Kidney epithelial cell (primary cell): ENCODE results near the gene NDUFS8. TPM values are rescaled to one million over a fixed set of nuclear protein-coding genes. Genes with fewer than 3 reads are reported as not detected.

Source experiments
- DNase-seq: peaks from one replicate; pipeline ENCODE4 v3.0.0-alpha.2; 2010; ENCODE audit warnings: low read depth
- H3K27me3 ChIP-seq: 2 replicates; pipeline ENCODE4 v1.6.0; 2011; ENCODE audit warnings: low read length; ENCODE audit not compliant: control insufficient read depth, insufficient read depth
- H3K36me3 ChIP-seq: 2 replicates; pipeline ENCODE4 v1.5.1; 2011; ENCODE audit warnings: low read length; ENCODE audit not compliant: control insufficient read depth, insufficient read depth
- H3K4me3 ChIP-seq: 2 replicates; pipeline ENCODE4 v1.5.1; 2011; ENCODE audit warnings: low read depth, mild to moderate bottlenecking, control low read depth, low read length
- CTCF ChIP-seq: IDR thresholded peaks from 2 replicates; pipeline ENCODE4 v1.5.1; 2011; ENCODE audit warnings: mild to moderate bottlenecking, moderate library complexity, low read length, control low read depth, inconsistent platforms; ENCODE audit not compliant: insufficient read depth, poor library complexity, severe bottlenecking
- total RNA-seq: library from RNA; depleted of rRNA; stranded (reverse); fragments of >200 nt; gene quantifications from 2 replicates; pipeline ENCODE4 v1.2.3, GENCODE V29; 2015

The NDUFS8 gene
- total RNA-seq, 1 donor from 2014 or later = 246 TPM

- peaks cover 3% of the 10 kb centered on the region for H3K36me3 ChIP-seq
- DNase-seq = no peak
- H3K27me3 ChIP-seq = no peaks in the 10 kb centered on the region
- TF ChIP-seq CTCF = no peak
- no peak overlapping the region for H3K4me3 ChIP-seq
These were observed 17.2 kb downstream of the NDUFS8 start for GRCh38 chr11:68047437-68048290.

DNA sequence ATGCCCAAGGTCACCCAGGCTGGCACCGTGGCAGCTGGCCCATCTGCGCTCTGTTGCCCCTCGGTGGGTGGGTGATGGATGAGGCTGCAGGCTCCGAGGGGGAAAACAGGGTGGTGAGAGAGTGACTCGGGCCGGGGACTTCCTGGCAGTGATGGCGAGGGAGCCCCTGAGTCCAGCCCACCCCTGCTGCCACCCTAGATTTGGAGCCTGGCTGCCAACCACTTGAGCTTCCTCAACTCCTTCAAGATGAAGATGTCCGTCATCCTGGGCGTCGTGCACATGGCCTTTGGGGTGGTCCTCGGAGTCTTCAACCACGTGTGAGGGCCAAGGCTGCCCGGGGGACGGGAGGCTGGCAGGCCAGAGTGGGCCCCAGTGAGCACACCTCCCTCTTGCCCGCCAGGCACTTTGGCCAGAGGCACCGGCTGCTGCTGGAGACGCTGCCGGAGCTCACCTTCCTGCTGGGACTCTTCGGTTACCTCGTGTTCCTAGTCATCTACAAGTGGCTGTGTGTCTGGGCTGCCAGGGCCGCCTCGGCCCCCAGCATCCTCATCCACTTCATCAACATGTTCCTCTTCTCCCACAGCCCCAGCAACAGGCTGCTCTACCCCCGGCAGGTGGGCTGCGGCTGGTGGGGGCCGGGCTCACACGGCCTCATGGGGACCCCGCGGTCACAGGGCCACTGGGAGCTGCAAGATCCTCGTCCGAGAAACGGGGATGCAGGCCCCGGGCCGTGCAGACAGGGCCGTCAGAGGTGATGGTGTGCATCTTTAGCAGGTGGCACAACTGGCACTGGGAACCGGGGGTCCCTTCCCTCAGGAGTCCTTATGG, 18.4 kb downstream of the NDUFS8 start:
- Histone ChIP-seq H3K4me3 (no peak overlapping the region), H3K27me3 (no peaks in the 10 kb centered on the region), H3K36me3 (peaks cover 3% of the 10 kb centered on the region)
- no peak for DNase-seq
- no peak for TF ChIP-seq CTCF

DNA sequence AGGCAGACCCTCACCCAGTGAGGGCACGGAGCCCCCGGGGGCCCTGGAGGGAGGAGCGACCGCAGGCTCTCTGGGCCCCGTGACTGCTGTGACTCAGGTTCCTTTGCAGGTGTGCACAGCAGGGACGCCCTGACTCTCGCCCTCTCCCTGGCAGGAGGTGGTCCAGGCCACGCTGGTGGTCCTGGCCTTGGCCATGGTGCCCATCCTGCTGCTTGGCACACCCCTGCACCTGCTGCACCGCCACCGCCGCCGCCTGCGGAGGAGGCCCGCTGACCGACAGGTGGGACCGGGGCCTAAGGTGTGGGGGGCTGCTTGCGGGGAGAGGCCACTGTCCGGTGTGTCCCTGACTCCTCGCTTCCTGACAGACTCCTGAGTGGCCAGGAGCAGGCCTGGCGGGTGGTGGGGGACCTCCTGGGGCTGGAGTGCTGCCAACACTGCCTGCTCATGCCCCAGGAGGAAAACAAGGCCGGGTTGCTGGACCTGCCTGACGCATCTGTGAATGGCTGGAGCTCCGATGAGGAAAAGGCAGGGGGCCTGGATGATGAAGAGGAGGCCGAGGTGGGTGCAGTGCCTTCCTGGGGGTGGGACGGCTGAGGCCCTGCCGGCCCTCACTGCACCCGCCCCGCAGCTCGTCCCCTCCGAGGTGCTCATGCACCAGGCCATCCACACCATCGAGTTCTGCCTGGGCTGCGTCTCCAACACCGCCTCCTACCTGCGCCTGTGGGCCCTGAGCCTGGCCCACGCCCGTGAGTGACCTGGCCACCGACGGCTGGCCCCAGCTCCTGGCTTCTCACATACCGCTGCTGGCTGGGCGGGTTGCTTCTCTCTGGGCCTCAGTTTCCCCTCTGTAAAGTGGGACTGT, 19.3 kb downstream of the NDUFS8 start:
- TF ChIP-seq CTCF = no peak
- Histone ChIP-seq H3K27me3 (no peaks in the 10 kb centered on the region), H3K4me3 (no peak overlapping the region), H3K36me3 (peaks cover 3% of the 10 kb centered on the region)
- DNase-seq = no peak

DNA sequence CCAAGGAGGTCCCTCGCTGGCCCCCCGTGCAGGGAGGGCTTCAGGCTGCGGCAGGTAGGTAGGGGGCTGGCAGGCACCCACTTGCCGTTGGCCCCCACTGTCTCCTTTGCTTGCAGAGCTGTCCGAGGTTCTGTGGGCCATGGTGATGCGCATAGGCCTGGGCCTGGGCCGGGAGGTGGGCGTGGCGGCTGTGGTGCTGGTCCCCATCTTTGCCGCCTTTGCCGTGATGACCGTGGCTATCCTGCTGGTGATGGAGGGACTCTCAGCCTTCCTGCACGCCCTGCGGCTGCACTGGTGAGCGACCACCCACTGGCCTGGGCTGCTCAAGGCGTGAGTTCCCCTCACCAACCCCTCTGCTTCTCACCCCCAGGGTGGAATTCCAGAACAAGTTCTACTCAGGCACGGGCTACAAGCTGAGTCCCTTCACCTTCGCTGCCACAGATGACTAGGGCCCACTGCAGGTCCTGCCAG, 19.9 kb downstream of the NDUFS8 start:
- DNase-seq = no peak
- Histone ChIP-seq H3K4me3 (no peak overlapping the region), H3K36me3 (peaks cover 3% of the 10 kb centered on the region), H3K27me3 (no peaks in the 10 kb centered on the region)
- no peak for TF ChIP-seq CTCF

DNA sequence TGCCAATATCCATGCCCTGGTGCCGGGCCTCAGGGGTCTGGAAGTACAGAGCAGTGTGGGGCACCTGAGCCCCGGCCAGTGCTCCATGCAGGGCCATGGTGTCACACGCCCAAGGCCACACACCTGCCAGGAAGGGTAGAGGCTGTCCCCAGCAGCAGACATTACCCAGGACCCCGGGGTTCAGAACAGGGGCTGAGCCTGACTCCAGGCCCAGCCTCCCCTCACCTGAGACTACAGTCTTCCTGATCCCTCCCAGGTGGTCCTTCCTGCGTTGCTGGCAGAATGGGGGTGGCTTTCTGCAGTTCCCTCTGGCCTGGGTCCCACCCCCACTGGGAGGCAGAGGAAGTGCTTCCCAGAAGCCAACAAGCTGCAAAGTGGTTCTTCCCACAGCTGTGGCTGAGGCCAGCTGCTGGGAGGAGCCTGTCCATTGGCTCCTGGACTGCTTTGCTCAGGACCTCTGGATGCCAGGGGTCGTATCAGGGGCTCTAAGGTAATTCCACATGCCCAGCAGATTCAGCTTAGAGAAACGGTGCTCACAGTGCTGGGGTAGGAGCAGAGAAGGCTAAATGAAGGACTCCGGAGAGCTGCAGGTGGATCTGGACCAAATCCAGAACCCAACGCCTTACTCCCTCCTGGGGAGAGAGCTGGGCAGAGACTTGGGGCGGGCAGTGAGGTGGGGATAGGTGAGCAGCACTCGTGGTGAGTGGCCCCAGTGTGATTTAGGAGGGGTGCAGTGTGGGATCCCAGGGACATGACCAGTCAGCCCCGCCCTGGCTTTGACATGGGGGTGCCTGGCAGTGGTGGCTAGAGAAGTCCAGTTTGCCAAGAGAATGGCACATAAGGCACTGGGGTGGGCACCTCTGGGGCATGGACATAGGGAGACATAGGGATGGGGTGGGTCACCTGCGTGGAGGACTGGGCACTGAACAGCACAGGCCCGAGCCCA, 21.0 kb downstream of the NDUFS8 start:
- Histone ChIP-seq H3K36me3 (peaks cover 3% of the 10 kb centered on the region), H3K4me3 (no peak overlapping the region), H3K27me3 (no peaks in the 10 kb centered on the region)
- DNase-seq = no peak
- TF ChIP-seq CTCF = no peak
